GM19438 (cell line): Measurements from ENCODE around the gene ZDHHC7.
"Not testable (repeated sequence)": the region's sequence is repeated elsewhere in the genome, so short reads cannot be mapped to it uniquely, and the experiment has no call there.

Experiments
- ATAC-seq: cut with Tn5 transposase; IDR thresholded peaks from one replicate; pipeline ENCODE4 v1.9.1; 2021; ENCODE audit warnings: low read depth; ENCODE audit not compliant: unreplicated experiment

Gene ZDHHC7

DNA sequence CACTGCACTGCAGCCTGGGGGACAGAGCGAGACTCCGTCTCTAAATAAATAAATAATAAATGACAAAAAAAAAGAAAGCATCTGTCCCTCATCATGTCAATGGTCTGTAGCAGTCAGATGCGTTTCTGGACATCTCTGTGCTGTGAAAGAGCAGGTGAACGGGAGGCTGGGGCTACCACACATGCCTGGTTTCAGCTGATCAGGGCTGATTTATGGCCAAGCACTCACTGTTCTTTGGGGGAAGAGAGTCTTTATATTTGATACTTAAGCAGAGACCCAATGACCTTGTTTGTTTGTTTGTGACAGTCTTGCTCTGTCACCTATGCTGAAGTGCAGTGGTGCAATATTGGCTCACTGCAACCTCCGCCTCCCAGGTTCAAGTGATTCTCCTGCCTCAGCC is 33.7 kb upstream of the ZDHHC7 start:
- no peak for ATAC-seq

DNA sequence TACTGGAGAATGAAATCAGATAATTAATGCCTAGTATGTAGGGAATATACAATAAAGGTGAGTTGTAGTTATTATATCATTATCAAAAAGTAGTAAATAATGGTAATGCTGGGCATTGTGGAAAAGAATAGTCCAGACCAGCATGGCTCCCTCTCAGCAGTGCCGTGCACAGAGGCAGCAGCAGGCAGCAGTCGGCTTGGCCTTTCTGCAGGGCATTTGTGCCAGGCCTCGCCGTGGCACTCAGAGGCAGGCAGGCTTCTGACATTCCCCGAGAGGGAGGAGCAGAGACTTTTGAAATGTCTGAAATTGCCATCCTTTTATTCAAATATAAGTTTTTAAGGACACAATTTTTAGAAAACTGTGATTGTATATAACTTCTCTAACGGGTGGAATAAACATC is 31.3 kb upstream of the ZDHHC7 start:
- ATAC-seq = no peak

DNA sequence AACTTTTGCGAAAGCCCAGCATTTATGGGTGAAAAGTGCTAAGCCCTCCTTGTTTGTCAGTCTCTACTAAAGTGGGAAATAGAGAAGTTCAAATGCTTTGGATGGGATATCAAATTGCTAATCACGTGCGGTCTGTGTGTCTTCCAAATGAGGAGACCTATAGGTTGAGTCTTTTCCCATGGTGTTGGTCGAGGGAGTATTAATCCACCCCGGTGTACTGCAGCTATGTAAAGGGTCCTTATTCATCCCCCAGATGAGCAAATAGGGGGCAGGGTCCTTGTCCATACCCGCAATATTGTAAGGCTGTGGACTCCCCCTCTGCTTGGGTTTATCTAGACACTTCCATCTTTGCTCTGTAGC is 30.8 kb upstream of the ZDHHC7 start:
- ATAC-seq = no peak

GRCh38 chr16:85041219-85042166 is 30.2 kb upstream of the ZDHHC7 start:
- no peak for ATAC-seq

DNA sequence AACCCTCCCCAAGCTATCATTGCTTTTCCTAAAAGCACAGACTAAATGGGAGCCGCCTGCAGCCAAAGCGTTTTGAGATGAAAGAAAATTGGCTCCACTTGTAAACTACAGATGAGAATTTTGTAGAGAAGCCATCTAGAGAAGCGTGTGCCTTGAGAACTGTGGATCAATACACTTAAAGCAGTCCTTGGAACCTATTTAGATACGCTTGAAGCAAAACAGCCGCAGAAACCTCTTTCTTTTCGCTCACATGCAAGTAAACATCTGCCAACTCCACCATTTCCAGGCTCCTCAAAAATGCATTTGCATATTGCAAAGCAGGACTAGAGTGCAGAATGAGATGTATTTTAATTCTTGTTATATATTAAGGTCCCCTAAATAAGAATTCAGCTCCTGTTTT is 29.4 kb upstream of the ZDHHC7 start:
- ATAC-seq = no peak

DNA sequence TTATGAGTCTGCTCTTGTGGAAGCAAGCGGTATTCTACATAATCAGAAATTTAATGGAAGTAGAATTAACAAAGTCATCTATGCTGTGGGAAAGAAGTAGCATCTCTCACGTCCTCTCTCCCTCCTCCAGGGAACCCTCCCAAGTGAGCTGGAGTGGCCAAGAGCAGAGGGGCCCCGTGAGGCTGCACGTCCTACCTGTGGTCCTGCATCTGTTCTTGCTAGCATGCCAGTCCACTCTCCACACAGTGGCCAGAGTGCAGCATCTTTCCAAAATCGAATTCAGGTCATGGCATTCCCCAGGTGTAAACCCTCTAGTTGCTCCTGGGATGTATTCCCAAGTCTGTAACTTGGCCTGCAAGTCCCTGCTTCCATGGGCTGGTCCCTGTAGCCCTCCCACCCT is 26.4 kb upstream of the ZDHHC7 start:
- ATAC-seq = no peak

GRCh38 chr16:85037050-85037410 is 25.7 kb upstream of the ZDHHC7 start:
- ATAC-seq = no peak

DNA sequence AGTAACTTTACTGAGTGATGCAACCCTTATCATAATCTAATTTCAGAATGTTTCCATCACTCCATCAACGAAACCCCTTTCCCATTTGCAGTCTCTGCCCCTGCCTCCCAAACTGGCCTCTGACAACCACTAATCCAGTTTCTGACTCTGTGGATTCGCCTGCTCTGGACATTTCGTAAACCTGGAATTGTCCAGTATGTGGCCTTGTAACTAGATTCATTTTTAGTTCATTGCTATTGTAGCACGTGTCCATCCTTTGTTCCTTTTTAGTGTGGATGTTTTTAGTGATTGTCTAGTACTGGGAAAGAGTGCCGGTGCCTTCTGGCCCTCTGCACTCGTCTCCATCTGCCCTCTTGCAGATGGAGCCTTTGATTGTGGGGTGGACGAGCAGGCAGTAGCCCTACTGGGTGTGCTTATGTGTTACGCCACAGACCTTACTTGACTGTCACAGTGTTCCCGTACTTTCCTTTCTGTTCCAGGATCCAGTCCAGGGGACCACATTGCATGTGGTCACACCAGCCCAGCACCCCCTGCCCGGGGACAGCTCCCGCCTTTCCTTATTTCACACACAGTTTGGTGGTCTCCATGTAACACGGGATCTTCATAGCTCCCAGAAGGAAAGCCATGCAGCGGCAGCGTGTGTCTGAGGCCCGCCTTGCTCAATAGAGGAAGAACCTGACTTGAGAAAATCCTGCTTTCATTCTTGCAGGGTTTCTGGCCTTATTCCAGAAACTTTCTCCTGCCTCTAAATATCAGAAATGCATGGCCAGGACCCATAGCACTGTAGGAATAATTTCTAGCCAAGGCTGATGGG is 25.1 kb upstream of the ZDHHC7 start:
- no peak for ATAC-seq

GRCh38 chr16:85034591-85035433 is 23.5 kb upstream of the ZDHHC7 start:
- no peak for ATAC-seq

DNA sequence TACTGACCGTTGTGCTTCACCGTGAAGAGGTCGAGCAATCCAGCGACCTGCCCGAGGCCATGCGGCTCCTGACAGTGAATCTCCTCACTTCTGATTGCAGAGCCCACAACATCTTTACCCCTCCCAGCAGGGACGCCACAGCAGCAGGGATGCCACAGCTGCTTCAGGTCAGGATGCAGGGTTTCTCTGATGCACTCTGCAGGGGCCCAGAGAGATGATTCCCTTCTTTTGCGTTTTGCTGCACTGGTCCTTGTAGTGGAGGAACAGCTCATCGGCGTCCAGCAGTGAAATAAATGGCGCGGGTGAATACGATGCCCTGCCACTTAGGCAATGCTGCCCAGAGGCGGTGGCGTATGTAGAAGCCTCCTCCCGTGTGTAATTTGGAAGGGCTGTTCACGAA is 21.8 kb upstream of the ZDHHC7 start:
- ATAC-seq = no peak

DNA sequence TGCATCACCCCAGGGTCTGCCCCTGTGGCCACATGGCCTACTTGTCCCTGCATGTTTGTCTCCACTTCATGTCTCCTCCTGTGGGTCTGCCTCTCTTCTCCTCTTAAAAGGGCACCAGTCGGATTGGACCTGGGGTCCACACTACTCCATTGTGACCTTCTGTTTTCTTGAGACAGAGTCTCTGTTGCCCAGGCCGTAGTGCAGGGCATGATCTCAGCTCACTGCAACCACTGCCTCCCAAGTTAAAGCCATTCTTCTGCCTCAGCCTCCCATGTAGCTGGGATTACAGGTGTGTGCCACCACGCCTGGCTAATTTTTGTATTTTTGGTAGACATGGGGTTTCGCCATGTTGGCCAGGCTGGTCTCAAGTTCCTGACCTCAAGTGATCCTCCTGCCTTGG is 20.9 kb upstream of the ZDHHC7 start:
- ATAC-seq = not testable (repeated sequence)

GRCh38 chr16:85031451-85031850 is 20.1 kb upstream of the ZDHHC7 start:
- no peak for ATAC-seq

DNA sequence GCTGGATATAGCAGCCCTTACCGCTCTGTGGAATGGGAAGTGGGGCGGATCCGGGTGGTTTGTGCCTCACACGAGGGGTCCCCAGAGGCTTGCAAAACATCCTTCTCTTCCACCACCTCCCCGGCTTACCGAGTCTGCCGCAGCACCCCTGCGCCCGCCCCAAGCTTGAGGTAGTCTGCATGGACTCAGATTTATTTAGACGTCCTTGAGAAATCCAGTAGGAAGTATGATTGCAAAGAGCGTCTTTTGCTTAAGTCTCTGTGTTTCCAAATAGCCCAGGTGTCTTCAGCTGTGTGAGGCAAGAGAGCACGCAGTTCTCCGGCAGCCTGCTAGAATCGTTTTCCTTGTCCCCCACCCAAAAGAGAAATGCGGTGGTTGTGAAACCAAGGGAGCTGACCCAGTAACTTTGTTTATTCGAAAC is 18.7 kb upstream of the ZDHHC7 start:
- ATAC-seq = no peak

DNA sequence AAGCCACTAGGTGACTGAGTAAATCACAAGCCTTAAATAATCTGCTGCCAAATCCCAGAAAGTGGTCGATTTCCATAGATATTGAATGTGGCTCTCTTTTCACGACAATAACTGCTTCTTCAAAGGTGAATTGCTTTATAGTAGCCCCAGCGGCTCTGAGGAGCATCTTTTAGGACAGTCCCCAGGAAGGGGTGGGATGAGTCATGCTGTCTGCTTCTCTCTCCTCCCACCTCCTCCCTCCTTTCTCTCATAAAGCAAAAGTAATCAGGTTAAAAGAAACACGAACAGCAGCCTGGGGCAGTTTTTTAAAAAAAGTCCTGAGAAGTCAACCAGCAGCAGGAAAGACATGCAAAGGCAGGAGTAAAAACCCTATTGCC is 18.1 kb upstream of the ZDHHC7 start:
- ATAC-seq = no peak

GRCh38 chr16:85028685-85029407 is 17.5 kb upstream of the ZDHHC7 start:
- no peak for ATAC-seq

DNA sequence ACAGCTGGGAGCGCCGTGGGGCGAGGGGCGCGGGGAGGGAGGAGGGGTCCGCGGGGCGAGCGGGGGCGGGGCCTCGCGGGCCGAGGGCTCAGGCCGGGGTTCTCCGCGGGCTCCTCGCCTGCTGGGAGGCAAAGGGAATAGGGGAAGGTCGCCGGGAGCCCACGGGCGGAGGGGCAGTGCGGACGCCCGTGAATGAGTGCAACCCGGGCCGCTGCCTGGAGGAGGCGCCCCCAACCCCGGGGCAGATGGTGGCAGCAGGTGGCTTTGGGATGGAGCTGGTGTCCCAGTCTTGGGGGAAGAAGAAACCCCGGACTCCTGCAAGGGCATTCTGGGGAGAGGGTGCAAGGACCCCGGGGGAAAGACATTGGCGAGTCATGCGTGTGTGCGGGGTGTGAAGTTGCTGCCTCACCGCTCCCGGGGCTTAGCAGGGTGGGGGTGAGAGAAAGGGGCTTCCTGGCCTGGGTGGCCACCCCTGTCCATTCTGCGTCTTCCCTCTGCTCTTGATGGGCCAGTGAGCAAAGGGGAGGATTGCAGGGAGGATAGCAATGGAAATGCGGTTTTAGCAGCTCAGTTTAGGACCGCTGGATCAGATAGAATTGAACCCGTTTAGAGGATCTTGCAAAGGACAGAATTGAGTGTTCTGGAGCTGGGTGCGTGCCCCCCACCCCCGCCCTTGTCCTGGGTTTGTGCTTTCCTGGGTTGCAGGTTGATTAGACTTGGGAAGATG is 16.8 kb upstream of the ZDHHC7 start:
- ATAC-seq = peak; percentile 3

GRCh38 chr16:85027349-85027957 is 16.1 kb upstream of the ZDHHC7 start, which contains the start of gene KIAA0513:
Gene KIAA0513, plus strand, starts transcription at chr16:85027795. Its CDS starts 39,277 bp downstream, at chr16:85067072.
- peak; percentile 76 for ATAC-seq

- ATAC-seq = no peak
These were observed 15.4 kb upstream of the ZDHHC7 start for GRCh38 chr16:85026703-85027102.
